GM19395 (cell line): ENCODE results near the gene WDTC1.

Experiments
- ATAC-seq: cut with Tn5 transposase; IDR thresholded peaks from one replicate; pipeline ENCODE4 v1.9.1; 2021; ENCODE audit warnings: mild to moderate bottlenecking, moderate library complexity; ENCODE audit not compliant: unreplicated experiment

WDTC1 gene

DNA sequence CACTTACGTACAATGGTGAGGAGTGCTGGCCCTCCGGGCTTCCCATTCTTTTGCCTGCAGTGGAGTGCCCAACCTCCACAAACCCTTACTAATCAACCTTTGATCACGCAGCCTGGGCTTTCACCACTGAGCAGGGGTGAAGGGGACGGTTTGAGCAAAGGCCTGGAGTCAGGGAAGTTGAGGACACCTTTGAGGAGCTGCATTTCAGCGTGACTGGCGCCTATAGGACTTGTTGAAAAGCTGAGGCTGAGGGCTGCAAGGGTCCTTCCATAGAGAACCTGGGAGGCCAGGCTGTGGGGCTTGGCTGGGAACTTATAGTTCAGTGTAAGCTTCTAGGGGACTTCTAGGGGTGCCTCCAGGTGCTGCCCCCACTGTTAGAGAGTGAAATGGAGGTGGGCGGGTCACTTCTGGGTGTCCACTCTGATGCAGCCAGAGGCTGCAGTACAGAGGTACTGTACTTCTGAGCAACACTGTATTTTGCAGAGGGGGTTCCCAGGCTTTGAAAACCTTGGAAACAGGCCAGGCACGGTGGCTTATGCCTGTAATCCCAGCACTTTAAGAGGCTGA is 117.2 kb downstream of the WDTC1 start:
- no peak for ATAC-seq

DNA sequence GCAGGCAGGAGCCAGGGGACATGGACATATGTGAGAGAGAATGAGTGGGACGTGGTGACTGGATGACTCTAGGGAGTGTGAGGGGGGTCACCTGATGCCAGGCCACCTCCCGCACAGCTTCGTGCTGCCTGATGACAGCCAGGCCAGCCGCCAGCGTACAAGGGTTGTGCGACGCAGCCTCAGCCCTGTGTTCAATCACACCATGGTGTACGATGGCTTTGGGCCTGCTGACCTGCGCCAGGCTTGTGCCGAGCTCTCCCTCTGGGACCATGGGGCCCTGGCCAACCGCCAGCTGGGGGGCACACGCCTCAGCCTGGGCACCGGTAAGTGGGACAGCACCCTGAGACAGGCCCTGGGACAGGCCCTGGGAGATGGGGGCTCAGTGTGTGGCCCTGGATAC is 118.7 kb downstream of the WDTC1 start:
- no peak for ATAC-seq

DNA sequence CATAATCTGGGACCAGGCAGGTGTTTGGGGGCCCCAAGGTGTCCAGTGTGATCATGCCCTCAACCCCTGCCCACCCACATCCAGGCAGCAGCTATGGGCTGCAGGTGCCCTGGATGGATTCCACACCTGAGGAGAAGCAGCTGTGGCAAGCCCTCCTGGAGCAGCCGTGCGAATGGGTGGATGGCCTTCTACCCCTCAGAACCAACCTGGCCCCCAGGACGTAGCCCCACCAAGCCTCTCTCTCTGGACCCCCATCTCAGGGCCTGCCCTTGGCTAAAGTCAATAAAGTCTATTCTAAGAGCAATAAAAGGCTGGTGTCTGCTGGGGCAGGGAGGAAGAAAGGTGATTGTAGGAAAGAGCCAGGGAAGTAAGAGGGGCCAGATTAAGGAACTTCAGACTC is 119.2 kb downstream of the WDTC1 start:
- ATAC-seq, result no peak

DNA sequence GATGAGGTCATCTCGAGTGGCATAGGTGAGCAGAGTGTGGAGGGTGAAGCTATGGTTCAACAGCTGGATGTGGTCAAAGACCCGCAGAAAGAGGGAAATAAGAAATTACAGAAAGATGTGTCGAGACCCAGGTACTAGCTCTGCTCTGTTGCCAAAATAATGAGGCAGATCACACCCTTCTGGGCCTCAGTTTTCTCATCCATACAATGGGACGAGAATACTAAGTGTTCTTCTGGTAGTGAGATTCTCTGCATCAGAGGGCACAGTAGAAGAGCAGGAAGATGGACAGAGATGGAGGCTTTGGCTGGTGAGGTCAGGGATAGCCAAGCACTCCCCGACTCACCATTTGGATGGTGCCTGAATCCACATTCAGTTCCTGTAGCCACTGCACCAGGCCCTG is 121.3 kb downstream of the WDTC1 start:
- ATAC-seq, result no peak

DNA sequence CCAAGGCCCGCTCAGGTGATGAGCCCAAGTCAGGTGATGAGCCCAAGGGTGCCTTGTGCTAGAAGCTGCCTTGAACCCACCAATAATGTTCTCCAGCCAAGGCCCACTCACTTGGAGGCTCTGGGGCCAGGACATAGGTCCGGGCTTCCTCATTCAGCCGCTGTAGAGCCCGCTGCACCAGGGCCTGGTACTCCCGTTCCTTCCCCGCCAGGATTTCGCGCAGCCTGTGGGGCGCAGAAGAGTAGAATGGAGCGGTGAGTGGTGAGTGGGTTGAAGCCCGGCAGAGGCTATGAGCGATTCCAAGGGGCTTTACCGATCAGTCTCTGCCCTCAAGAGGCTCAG is 121.8 kb downstream of the WDTC1 start:
- ATAC-seq, result no peak

DNA sequence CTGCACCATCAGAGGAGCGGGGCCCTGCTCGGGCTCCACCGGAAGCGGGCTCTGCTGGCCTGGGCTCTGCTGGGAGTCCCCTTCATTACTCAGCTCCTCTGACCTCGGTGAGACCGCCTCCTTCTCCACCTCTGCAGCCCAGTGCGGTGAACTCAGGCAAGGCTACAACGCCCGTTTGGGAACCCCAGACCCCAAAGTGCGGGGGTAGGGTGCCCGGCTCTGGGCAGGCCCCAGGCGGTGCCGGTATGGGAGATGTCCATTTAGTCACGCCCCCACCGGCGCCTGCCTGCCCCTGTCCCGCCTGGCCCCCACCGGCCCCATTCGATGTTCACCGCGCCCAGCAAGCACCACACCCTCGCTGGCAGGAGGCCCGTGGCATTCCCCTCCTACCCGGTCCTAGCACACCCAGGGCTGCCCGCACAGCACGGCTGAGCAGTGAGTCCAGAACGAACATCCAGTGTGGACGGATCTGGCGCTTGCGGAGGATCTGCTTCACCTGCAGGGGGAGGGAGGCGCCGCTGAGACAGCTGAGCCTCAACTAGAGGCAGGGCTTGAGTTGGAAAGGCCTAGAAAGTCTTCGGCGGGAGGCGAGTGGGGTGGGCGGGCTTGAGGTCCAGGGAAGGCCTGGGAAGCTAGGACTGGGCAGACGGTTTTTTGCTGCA is 122.3 kb downstream of the WDTC1 start:
- ATAC-seq, result no peak

DNA sequence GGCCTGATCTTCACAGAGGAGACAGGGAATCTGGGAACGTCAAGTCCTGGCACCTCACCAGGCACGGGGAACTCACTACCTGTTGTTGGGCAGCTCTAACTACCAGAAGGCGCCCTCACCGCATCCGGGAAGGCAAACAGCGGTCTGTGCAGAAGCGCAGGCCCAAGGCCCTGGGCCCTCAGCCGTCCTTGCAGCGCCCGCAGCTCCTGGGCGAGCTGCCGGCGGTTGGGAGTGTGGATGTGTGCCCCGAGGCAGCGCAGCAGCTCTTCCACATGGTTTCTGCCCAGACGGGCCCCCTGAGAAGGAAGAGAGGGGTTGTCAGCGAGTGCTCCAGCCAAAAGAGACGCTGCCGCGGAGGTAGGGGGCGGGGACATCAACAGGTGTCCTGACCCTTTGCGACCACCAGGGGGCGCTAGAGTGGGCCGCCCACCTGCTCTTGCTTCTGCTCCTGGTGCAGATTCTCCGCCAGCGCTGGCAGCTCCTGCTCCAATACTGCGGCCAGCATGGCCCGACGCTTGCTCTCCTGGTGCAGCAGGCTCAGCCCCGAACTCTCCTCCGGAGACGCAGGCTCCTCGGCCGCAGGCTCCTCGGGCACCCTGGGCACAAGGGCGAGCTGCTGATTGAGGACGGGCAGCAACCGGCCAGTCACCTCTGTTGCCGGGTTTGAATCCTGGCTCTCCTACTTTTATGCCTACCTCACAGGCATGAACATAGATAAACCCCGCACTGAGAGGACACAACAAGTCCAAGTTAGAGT is 123.0 kb downstream of the WDTC1 start:
- ATAC-seq, result no peak
